ENCODE results near the gene ZNF775. TPM values are rescaled to one million over a fixed set of nuclear protein-coding genes. Genes with fewer than 3 reads are reported as not detected.

ZNF775 gene
- total and polyA plus RNA-seq, 2 of the 13 experiments (the other 11 are each of a cell fraction or from before 2014, with no cell fraction given), result 3.1 to 3.2 TPM

- CTCF ChIA-PET (ENCODE audit: low intra/inter-chr PET ratio, low total read pairs), result no interaction called here
- peak overlapping the region; percentile 75 to 88 (median 86) for H3K4me3 ChIP-seq (replicated peaks in 1 of 3; ENCODE audit: insufficient read depth in 1 of 3, low read depth in 2 of 3, low read length in 3 of 3)
- H3K36me3 ChIP-seq (replicated peaks in 1 of 2; ENCODE audit: control insufficient read depth in 1 of 2, insufficient read depth in 2 of 2, low read length in 2 of 2), result peaks cover 5 to 6% of the 10 kb centered on the region in 2 experiments; a peak in 2 of 5 replicates
- H2AFZ ChIP-seq (ENCODE audit: low read length), result no peak overlapping the region
- H3K27me3 ChIP-seq (ENCODE audit: control insufficient read depth in 1 of 2, insufficient read depth in 2 of 2, low read length in 2 of 2), result no peaks in the 10 kb centered on the region; a peak in 1 of 5 replicates
- BruUV-seq (replicated peaks), result TSS peak; percentile 80
- in situ Hi-C loops (cut with HindIII; ENCODE audit: extremely low pct_ligation_motif_present, low pct_unique_long_range_greater_than_20kb), result loop anchor here (5.0 kb wide), 1 partner anchor 61 kb away; no protein-coding TSS in a partner anchor
- POLR2A ChIA-PET, result interaction anchor here (0.9 to 4.7 kb wide), 12 partner anchors 10 to 66 kb away, joined by 3 to 40 read pairs (median 6); partner anchors contain the start of genes ACTR3C, LRRC61 and REPIN1
- H3K4me1 ChIP-seq (ENCODE audit: insufficient read depth, low read length), result peaks cover 41% of the 10 kb centered on the region
- peak overlapping the region; percentile 75 for H3K9ac ChIP-seq (ENCODE audit: insufficient read depth, low read depth, low read length)
- WGBS (ENCODE audit: low lambda C conversion rate), result 4% methylated on average over 13 of the region's 29 CpGs
- peaks cover 2% of the 10 kb centered on the region; the same call in 1 of the 2 replicates for H4K20me1 ChIP-seq (ENCODE audit: insufficient read depth, low read length)
- DNase-seq (ENCODE audit: low spot score) (no peak), FAIRE-seq (no peak), ATAC-seq (peak; percentile 13)
- no peaks in the 10 kb centered on the region for H3K9me3 ChIP-seq (ENCODE audit: low read length)
- H3K27ac ChIP-seq (ENCODE audit: extremely low read length, insufficient read depth, low read length), result peak overlapping the region; percentile 49
- peak overlapping the region; percentile 86 for H3K4me2 ChIP-seq (ENCODE audit: low read depth, low read length)
- peaks cover 3% of the 10 kb centered on the region for H3K79me2 ChIP-seq (ENCODE audit: insufficient read depth, low read length)
- intact Hi-C loops (cut with micrococcal nuclease; ENCODE audit: unreplicated experiment), result loop anchor here (1.0 to 5.0 kb wide), 3 partner anchors 27 to 444 kb away; partner anchors contain the start of gene REPIN1
- TF ChIP-seq SOX5 (CRISPR knock-in tag; IDR thresholded peaks at IDR 0.05; ENCODE audit: borderline replicate concordance) (no peak), ZBTB2 (CRISPR knock-in tag; IDR thresholded peaks at IDR 0.05; ENCODE audit: low read depth) (peak; percentile 33; the same call in 1 of the 2 replicates), SALL2 (CRISPR knock-in tag; IDR thresholded peaks at IDR 0.05) (no peak), ZNF558 (CRISPR knock-in tag; IDR thresholded peaks at IDR 0.05; ENCODE audit: borderline replicate concordance) (no peak), MED8 (CRISPR knock-in tag; IDR thresholded peaks at IDR 0.05; ENCODE audit: insufficient replicate concordance) (no peak), ZNF430 (CRISPR knock-in tag; IDR thresholded peaks at IDR 0.05) (no peak), THAP9 (CRISPR knock-in tag; IDR thresholded peaks at IDR 0.05; ENCODE audit: borderline replicate concordance) (no peak), RARG (CRISPR knock-in tag; IDR thresholded peaks at IDR 0.05; ENCODE audit: low read depth) (no peak), RBM39 (IDR thresholded peaks at IDR 0.05; ENCODE audit: low read depth, low read length, poor library complexity, severe bottlenecking) (peak; percentile 61), SATB2 (CRISPR knock-in tag; IDR thresholded peaks at IDR 0.05) (0 out of 2 replicates have a peak, but pooled peaks have one; percentile 3), ZNF746 (CRISPR knock-in tag; IDR thresholded peaks at IDR 0.05) (no peak; the same call in 1 of the 2 replicates), CREB1 (IDR thresholded peaks at IDR 0.05) (no peak), CREB1 (CRISPR knock-in tag; IDR thresholded peaks at IDR 0.05) (no peak), FOXA1 (IDR thresholded peaks at IDR 0.05) (no peak), FOXA1 (CRISPR knock-in tag; IDR thresholded peaks at IDR 0.05) (no peak), KDM4B (CRISPR knock-in tag; IDR thresholded peaks at IDR 0.05) (no peak), AGO2 (optimal IDR thresholded peaks at IDR 0.05; ENCODE audit: low read depth, low read length) (peak; percentile 44), TCF12 (IDR thresholded peaks at IDR 0.05) (no peak), TCF12 (CRISPR knock-in tag; IDR thresholded peaks at IDR 0.05) (no peak), ZNF577 (CRISPR knock-in tag; IDR thresholded peaks at IDR 0.05; ENCODE audit: borderline replicate concordance, low read depth) (no peak), RBFOX2 (IDR thresholded peaks at IDR 0.05; ENCODE audit: low read depth, low read length) (no peak), ZBTB34 (CRISPR knock-in tag; IDR thresholded peaks at IDR 0.05) (no peak)
Measured at GRCh38 chr7:150340875-150341262, 38.3 kb upstream of the ZNF775 start.
